HepG2 (cell line): ENCODE measurements around the gene RAD21L1. TPM values are rescaled to one million over a fixed set of nuclear protein-coding genes. Genes with fewer than 3 reads are reported as not detected.

Experiments used
- ATAC-seq: fragments of 200-7000 bp; cut with Tn5 transposase; 3 replicates; pipeline ENCODE4 v1.9.1; 2020; ENCODE audit warnings: mild to moderate bottlenecking, moderate library complexity
- BruUV-seq: library from RNA; stranded (reverse); fragments of 400-500 nt; replicated peaks from 2 replicates; lab custom pipeline; 2021; lab: Mats Ljungman, UMichigan
- CTCF ChIA-PET: fragments of 300-600 bp; formaldehyde crosslinking; extraction: SDS; loops from one replicate; lab custom pipeline; 2021; ENCODE audit warnings: low total read pairs, inconsistent platforms, low intra/inter-chr PET ratio; lab: Yijun Ruan, JAX
- POLR2A ChIA-PET: fragments of 350-600 bp; sonication (Branson Sonifier 250); formaldehyde crosslinking; loops from one replicate; lab custom pipeline; 2020; ENCODE audit warnings: antibody characterized with exemption, inconsistent platforms; lab: Yijun Ruan, JAX
- DNase-seq: peaks from one replicate; pipeline ENCODE4 v3.0.0-alpha.2; 2015; ENCODE audit warnings: low spot score
- FAIRE-seq: peaks from 3 replicates; lab custom pipeline; 2011; peaks lifted over from hg19 to GRCh38; lab: Jason Lieb, UNC
- H2AFZ ChIP-seq: one replicate; pipeline ENCODE4 v1.6.1; 2011; ENCODE audit warnings: low read length, inconsistent platforms
- H3K27ac ChIP-seq: fragments of 300-600 bp; 3 replicates; pipeline ENCODE4 v1.8.0; 2011; ENCODE audit warnings: mixed run types, mild to moderate bottlenecking, mixed read lengths, low read length, inconsistent platforms; ENCODE audit not compliant: insufficient read depth; ENCODE audit errors: extremely low read length
- H3K27me3 ChIP-seq, 2 experiments: fragments of 200-600 bp in 1 of 2; 2 replicates in 1 of 2; 3 replicates in 1 of 2; pipeline versions ENCODE4 v1.6.0 to v1.8.0; 2011; ENCODE audit warnings: low read length in 2 of 2, mild to moderate bottlenecking in 2 of 2, moderate library complexity in 2 of 2, inconsistent platforms in 1 of 2; ENCODE audit not compliant: insufficient read depth in 2 of 2, control insufficient read depth in 1 of 2
- H3K36me3 ChIP-seq, 2 experiments: fragments of 200-600 bp in 1 of 2; replicated peaks in 1 of 2; 2 replicates in 1 of 2; 3 replicates in 1 of 2; pipeline versions ENCODE4 v1.5.1 to v1.8.0; 2011; ENCODE audit warnings: low read length in 2 of 2, inconsistent platforms in 1 of 2; ENCODE audit not compliant: insufficient read depth in 2 of 2, control insufficient read depth in 1 of 2
- H3K4me1 ChIP-seq: 2 replicates; pipeline ENCODE4 v1.5.1; 2012; ENCODE audit warnings: low read length, inconsistent platforms; ENCODE audit not compliant: insufficient read depth
- H3K4me2 ChIP-seq: 2 replicates; pipeline ENCODE4 v1.6.0; 2011; ENCODE audit warnings: low read depth, low read length, inconsistent platforms
- H3K4me3 ChIP-seq, 3 experiments: fragments of 200-600 bp in 1 of 3; sonication (generic), shearing (Covaris generic) in 1 of 3; replicated peaks in 1 of 3; 2 replicates each; pipeline ENCODE4 v1.5.1; 2011 to 2016; ENCODE audit warnings: low read length in 3 of 3, inconsistent platforms in 2 of 3, low read depth in 2 of 3, mild to moderate bottlenecking in 2 of 3, control low read depth in 1 of 3, mixed read lengths in 1 of 3; ENCODE audit not compliant: insufficient read depth in 1 of 3
- H3K79me2 ChIP-seq: one replicate; pipeline ENCODE4 v1.6.1; 2011; ENCODE audit warnings: low read length, inconsistent platforms; ENCODE audit not compliant: insufficient read depth
- H3K9ac ChIP-seq: 2 replicates; pipeline ENCODE4 v1.6.0; 2011; ENCODE audit warnings: mild to moderate bottlenecking, low read depth, low read length, inconsistent platforms; ENCODE audit not compliant: insufficient read depth
- H3K9me3 ChIP-seq: 2 replicates; pipeline ENCODE4 v1.5.1; 2012; ENCODE audit warnings: mild to moderate bottlenecking, low read length
- H4K20me1 ChIP-seq: 2 replicates; pipeline ENCODE4 v1.6.0; 2011; ENCODE audit warnings: inconsistent platforms, mild to moderate bottlenecking, low read length, moderate library complexity; ENCODE audit not compliant: insufficient read depth
- ARID4A ChIP-seq: sonication (generic); formaldehyde crosslinking; IDR thresholded peaks from 2 replicates; pipeline ENCODE4 v1.5.0; 2020; ENCODE audit warnings: mild to moderate bottlenecking, missing genetic modification reagents, borderline replicate concordance
- GPBP1L1 ChIP-seq: sonication (generic); formaldehyde crosslinking; IDR thresholded peaks from 2 replicates; pipeline ENCODE4 v1.5.0; 2020; ENCODE audit warnings: mild to moderate bottlenecking, missing genetic modification reagents
- MED1 ChIP-seq: sonication (generic); formaldehyde crosslinking; IDR thresholded peaks from 2 replicates; pipeline ENCODE4 v1.4.0; 2020; ENCODE audit warnings: missing genetic modification reagents
- NFAT5 ChIP-seq: sonication (generic); formaldehyde crosslinking; IDR thresholded peaks from 2 replicates; pipeline ENCODE4 v1.4.0; 2020; ENCODE audit warnings: missing genetic modification reagents
- PHF8 ChIP-seq: sonication (generic); formaldehyde crosslinking; IDR thresholded peaks from 2 replicates; pipeline ENCODE4 v1.5.0; 2020; ENCODE audit warnings: missing genetic modification reagents
- RBM39 ChIP-seq: fragments of 200-400 bp; formaldehyde crosslinking; IDR thresholded peaks from one replicate; pipeline ENCODE4 v1.6.1; 2018; ENCODE audit warnings: antibody characterized with exemption, mild to moderate bottlenecking, low read depth, low read length; ENCODE audit not compliant: poor library complexity, severe bottlenecking
- SMAD3 ChIP-seq: sonication (generic); formaldehyde crosslinking; IDR thresholded peaks from 2 replicates; pipeline ENCODE4 v1.4.0; 2020; ENCODE audit warnings: missing genetic modification reagents
- TBX2 ChIP-seq: sonication (generic); formaldehyde crosslinking; IDR thresholded peaks from 2 replicates; pipeline ENCODE4 v1.5.0; 2020; ENCODE audit warnings: missing genetic modification reagents, mild to moderate bottlenecking, borderline replicate concordance
- ZBTB2 ChIP-seq: sonication (generic); formaldehyde crosslinking; IDR thresholded peaks from 2 replicates; pipeline ENCODE4 v1.8.0; 2022; ENCODE audit warnings: low read depth, missing genetic modification reagents
- ZNF556 ChIP-seq: sonication (generic); formaldehyde crosslinking; IDR thresholded peaks from 2 replicates; pipeline ENCODE4 v1.4.0; 2020; ENCODE audit warnings: mild to moderate bottlenecking, missing genetic modification reagents, borderline replicate concordance
- ZNF563 ChIP-seq: sonication (generic); formaldehyde crosslinking; IDR thresholded peaks from 2 replicates; pipeline ENCODE4 v1.8.0; 2022; ENCODE audit warnings: mild to moderate bottlenecking, moderate library complexity, missing genetic modification reagents
- ZNF737 ChIP-seq: sonication (generic); formaldehyde crosslinking; IDR thresholded peaks from 2 replicates; pipeline ENCODE4 v1.5.0; 2020; ENCODE audit warnings: missing genetic modification reagents, mild to moderate bottlenecking, borderline replicate concordance
- ZNF878 ChIP-seq: sonication (generic); formaldehyde crosslinking; IDR thresholded peaks from 2 replicates; pipeline ENCODE4 v1.8.1; 2023; ENCODE audit warnings: mild to moderate bottlenecking, missing genetic modification reagents, moderate library complexity
- WGBS: methylation state at CpG from one replicate; pipeline ENCODE4 v1.1.6; 2017; ENCODE audit warnings: low lambda C conversion rate; 5-methylcytosine and 5-hydroxymethylcytosine counted together
- in situ Hi-C: cut with HindIII; loops from 2 replicates; pipeline ENCODE4 v1.10.0; 2017; ENCODE audit warnings: low pct_unique_long_range_greater_than_20kb; ENCODE audit not compliant: extremely low pct_ligation_motif_present
- intact Hi-C: fragments of 100-400 bp; cut with micrococcal nuclease; formaldehyde crosslinking; loops from one replicate; pipeline ENCODE4 v1.10.0; 2022; ENCODE audit not compliant: unreplicated experiment
- polyA plus RNA-seq, 8 experiments: library from polyadenylated mRNA; depleted of rRNA in 3 of 8; stranded (reverse) in 7 of 8; unstranded in 1 of 8; fragments of >200 nt; fragmentation: Illumina TruSeq in 4 of 8; extraction: Trizol in 4 of 8; gene quantifications; 2 replicates each; pipeline versions ENCODE4 v1.2.1 to v1.2.3, GENCODE V29; 2011 to 2016; ENCODE audit warnings: low read depth in 4 of 8, missing spikeins in 1 of 8, mixed read lengths in 1 of 8; ENCODE audit not compliant: insufficient read depth in 1 of 8
- total RNA-seq, 5 experiments: library from RNA; depleted of rRNA; stranded (reverse); fragments of >200 nt; fragmentation: Illumina TruSeq; extraction: Trizol; gene quantifications; 2 replicates each; pipeline ENCODE4 v1.2.3, GENCODE V29; 2016; ENCODE audit warnings: low read depth in 1 of 5

Gene RAD21L1
- total and polyA plus RNA-seq, 2 of the 13 experiments (the other 11 are each of a cell fraction or from before 2014, with no cell fraction given): not detected

GRCh38 chr20:1252416-1252815 lies 26.6 kb downstream of the RAD21L1 start:
- CTCF ChIA-PET: no interaction called here
- BruUV-seq: no TSS peak
- Histone ChIP-seq H3K9ac (no peak overlapping the region), H3K27me3 (no peaks in the 10 kb centered on the region; a peak in 1 of 5 replicates), H3K27ac (no peak overlapping the region), H2AFZ (no peak overlapping the region), H4K20me1 (no peaks in the 10 kb centered on the region), H3K79me2 (no peaks in the 10 kb centered on the region), H3K9me3 (no peaks in the 10 kb centered on the region), H3K4me2 (no peak overlapping the region), H3K4me1 (no peaks in the 10 kb centered on the region), H3K36me3 (no peaks in the 10 kb centered on the region), H3K4me3 (no peak overlapping the region)
- POLR2A ChIA-PET: no interaction called here
- 46% methylated on average over 3 of the region's 3 CpGs for WGBS
- DNase-seq (no peak), ATAC-seq (no peak), FAIRE-seq (no peak)
- in situ Hi-C loops: no loop called here
- intact Hi-C loops: no loop called here
- no peak for TF ChIP-seq RBM39
- TF ChIP-seq ARID4A (CRISPR knock-in tag): no peak
- no peak for TF ChIP-seq PHF8 (CRISPR knock-in tag)
- no peak for TF ChIP-seq ZNF563 (CRISPR knock-in tag)
- no peak for TF ChIP-seq SMAD3 (CRISPR knock-in tag)
- no peak for TF ChIP-seq GPBP1L1 (CRISPR knock-in tag)
- TF ChIP-seq TBX2: no peak
- TF ChIP-seq ZNF556 (CRISPR knock-in tag): no peak
- no peak for TF ChIP-seq MED1 (CRISPR knock-in tag)
- no peak for TF ChIP-seq NFAT5 (CRISPR knock-in tag)
- TF ChIP-seq ZBTB2: no peak
- no peak for TF ChIP-seq ZNF737 (CRISPR knock-in tag)
- TF ChIP-seq ZNF878: no peak
